Middle frontal gyrus (tissue), 1 donor: ENCODE measurements around the gene KCTD19.

Source experiments
- DNase-seq: peaks from one replicate; pipeline ENCODE4 v3.0.0-alpha.2; 2015; ENCODE audit warnings: low spot score; ENCODE audit errors: extremely low spot score

KCTD19 gene

DNA sequence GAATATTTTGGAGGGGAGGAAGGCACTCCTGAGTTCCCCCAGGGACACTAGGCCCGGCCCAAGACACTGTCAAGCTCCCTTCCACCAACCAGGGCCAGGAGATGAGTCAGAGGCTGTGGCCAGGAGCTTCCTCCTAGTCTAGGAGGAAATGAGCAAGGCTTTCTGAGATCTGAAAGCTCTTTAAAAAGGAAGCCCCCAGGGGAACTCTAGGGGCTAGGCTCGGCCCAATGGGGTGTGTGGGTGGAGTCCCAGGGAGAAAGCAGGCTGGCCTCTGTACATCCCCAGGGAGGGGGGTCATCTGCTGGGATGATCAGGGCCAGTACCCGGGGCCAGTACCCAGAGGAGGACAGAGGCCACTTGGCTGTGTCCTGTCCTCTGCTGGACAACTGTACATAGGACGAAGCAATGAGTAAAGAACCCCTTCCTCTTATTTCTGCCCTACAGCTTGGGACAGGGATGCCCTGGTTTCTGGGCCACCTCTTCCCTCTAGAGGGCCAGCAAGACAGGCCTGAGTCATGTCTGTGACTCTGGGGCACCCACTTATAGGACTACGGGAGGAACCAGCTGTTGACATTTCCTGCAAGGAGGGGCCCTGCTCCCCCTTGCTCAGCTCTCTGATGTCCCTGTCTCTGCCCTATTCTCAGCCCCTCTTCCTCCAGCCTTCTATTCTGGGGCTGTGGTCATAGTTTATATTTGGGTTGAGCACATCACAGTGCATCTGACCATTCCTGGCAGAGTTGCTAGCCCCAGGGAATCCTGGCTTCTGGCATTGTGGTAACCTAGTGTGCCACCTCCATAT is 82.0 kb downstream of the KCTD19 start:
- DNase-seq, result no peak

DNA sequence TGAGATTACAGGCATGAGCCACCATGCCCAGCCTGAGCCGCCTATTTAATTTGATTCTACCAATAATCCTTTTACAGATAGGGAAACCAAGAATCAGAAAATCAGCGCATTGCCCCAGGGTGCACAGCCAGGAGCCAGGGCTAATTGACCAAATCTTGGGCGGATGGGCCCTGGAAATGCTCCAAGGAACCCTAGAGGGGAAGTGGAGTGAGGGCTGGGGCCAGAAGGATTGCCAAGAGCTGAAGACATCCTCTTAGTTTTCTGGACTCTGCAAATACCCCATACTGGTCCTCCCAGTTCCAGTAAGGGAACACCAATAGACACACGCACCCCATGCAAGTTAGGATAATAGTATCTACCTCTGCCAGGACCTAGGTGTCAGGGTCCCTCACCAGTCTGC is 83.1 kb downstream of the KCTD19 start:
- DNase-seq, result no peak

DNA sequence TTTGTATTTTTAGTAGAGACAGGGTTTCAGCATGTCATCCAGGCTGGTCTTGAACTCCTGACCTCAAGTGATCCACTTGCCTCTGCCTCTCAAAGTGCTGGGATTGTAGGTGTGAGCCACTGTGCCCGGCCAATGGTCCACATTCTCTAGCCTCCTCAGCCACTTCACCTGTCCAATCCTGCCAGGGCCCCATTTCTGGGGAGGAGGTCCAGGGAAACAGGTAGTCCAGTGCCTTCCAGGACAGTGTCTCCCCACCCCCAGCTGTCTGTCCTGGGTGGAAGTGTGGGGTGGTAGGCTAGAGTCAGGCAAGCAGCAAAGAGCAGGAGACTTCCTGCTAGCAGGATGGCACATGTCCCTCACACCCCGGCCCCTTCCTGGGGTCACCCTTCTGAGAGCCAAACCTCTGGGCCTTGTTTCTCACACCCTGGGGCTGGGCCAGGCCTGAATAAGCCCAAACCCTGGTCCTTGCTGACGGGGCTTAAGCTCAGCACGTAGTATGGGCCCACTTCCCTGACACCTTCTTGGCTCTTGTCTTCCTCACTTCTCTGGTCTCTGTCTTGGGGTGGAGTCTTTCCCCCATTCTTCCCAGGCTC is 84.3 kb downstream of the KCTD19 start:
- DNase-seq, result no peak

GRCh38 chr16:67241008-67241900 is 85.3 kb downstream of the KCTD19 start:
- no peak for DNase-seq

- no peak for DNase-seq
Observed at GRCh38 chr16:67240506-67240905, 86.0 kb downstream of the KCTD19 start.
